Measurements from ENCODE around the gene RSL24D1. TPM values are rescaled to one million over a fixed set of nuclear protein-coding genes. Genes with fewer than 3 reads are reported as not detected.

Gene RSL24D1
- total and polyA plus RNA-seq, 2 donors from 2014 or later: 52.7 to 60.4 TPM

DNA sequence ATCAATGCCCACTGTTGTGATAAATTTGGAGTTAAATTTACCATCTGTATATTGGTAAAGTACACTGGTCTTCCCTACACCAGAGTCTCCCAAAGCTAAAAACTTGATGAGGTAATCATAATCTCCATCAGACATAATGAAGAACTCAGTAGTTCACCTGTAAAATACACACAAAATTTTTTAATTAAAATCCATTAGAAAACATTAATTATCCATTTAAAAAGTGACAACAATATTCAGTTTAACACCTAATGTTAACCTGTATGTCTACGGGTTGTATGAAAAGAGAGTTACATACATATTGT lies 38.0 kb upstream of the RSL24D1 start:
- DNase-seq (no peak), FAIRE-seq (no peak)
- no peaks in the 10 kb centered on the region for H3K36me3 ChIP-seq (ENCODE audit: control insufficient read depth in 2 of 3, insufficient read depth in 3 of 3, low read length in 3 of 3)
- no peak overlapping the region for H3K9ac ChIP-seq (ENCODE audit: low read length in 3 of 3)
- no peak overlapping the region for H3K27ac ChIP-seq (ENCODE audit: low read depth in 2 of 2, low read length in 2 of 2)
- no peaks in the 10 kb centered on the region for H3K27me3 ChIP-seq (ENCODE audit: control insufficient read depth, insufficient read depth, low read length)
- TF ChIP-seq, protein P1, sequence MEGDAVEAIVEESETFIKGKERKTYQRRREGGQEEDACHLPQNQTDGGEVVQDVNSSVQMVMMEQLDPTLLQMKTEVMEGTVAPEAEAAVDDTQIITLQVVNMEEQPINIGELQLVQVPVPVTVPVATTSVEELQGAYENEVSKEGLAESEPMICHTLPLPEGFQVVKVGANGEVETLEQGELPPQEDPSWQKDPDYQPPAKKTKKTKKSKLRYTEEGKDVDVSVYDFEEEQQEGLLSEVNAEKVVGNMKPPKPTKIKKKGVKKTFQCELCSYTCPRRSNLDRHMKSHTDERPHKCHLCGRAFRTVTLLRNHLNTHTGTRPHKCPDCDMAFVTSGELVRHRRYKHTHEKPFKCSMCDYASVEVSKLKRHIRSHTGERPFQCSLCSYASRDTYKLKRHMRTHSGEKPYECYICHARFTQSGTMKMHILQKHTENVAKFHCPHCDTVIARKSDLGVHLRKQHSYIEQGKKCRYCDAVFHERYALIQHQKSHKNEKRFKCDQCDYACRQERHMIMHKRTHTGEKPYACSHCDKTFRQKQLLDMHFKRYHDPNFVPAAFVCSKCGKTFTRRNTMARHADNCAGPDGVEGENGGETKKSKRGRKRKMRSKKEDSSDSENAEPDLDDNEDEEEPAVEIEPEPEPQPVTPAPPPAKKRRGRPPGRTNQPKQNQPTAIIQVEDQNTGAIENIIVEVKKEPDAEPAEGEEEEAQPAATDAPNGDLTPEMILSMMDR (IDR thresholded peaks at IDR 0.05; ENCODE audit: borderline replicate concordance, extremely low read depth, insufficient read depth): no peak
- H3K4me3 ChIP-seq (ENCODE audit: low read length in 3 of 3): no peak overlapping the region
- intact Hi-C loops (cut with DNase I): no loop called here
- no peaks in the 10 kb centered on the region for H3K9me3 ChIP-seq (ENCODE audit: control insufficient read depth in 2 of 3, insufficient read depth in 1 of 3, low read length in 3 of 3)
- no peaks in the 10 kb centered on the region for H3K4me1 ChIP-seq (ENCODE audit: control insufficient read depth in 2 of 3, insufficient read depth in 2 of 3, low read depth in 1 of 3, low read length in 3 of 3)

DNA sequence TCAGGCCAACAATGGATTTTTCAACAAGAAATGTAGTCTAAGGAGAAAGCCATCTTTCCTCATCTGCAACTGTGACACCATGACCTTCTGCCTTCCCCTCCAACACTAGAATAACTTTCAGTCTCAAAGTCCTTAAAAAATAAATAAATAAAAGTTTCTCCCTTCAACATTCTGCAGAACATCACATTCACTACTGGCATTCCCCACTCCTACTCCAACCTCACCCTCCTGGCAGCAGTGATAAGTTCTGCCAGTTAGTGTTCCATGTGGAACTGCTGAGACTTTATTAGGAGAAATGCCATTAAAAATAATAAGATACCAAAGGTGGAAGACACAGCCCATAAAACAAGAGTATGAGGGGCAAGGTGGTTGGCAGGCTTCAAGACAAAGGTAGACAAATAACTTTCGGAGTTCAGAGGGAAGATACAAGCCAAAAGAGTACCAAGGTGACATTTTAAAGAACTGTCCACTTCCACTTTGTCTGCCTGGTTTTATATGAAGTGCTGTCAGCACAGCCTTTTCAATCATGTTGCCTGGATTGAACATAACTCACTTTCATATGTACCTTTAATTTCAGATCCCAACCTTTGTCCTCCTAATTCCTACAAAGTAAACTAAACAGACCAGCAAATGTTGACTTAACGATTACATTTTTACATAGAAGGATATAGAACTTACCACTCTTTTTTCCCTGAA lies 37.5 kb upstream of the RSL24D1 start:
- H3K27me3 ChIP-seq (ENCODE audit: control insufficient read depth, insufficient read depth, low read length): no peaks in the 10 kb centered on the region
- no peak overlapping the region for H3K4me3 ChIP-seq (ENCODE audit: low read length in 3 of 3)
- no peaks in the 10 kb centered on the region for H3K4me1 ChIP-seq (ENCODE audit: control insufficient read depth in 2 of 3, insufficient read depth in 2 of 3, low read depth in 1 of 3, low read length in 3 of 3)
- TF ChIP-seq, protein P1 (IDR thresholded peaks at IDR 0.05; ENCODE audit: borderline replicate concordance, extremely low read depth, insufficient read depth): no peak
- no peak overlapping the region for H3K9ac ChIP-seq (ENCODE audit: low read length in 3 of 3)
- H3K9me3 ChIP-seq (ENCODE audit: control insufficient read depth in 2 of 3, insufficient read depth in 1 of 3, low read length in 3 of 3): no peaks in the 10 kb centered on the region
- no peaks in the 10 kb centered on the region for H3K36me3 ChIP-seq (ENCODE audit: control insufficient read depth in 2 of 3, insufficient read depth in 3 of 3, low read length in 3 of 3)
- FAIRE-seq (no peak), DNase-seq (no peak)
- intact Hi-C loops (cut with DNase I): no loop called here
- H3K27ac ChIP-seq (ENCODE audit: low read depth in 2 of 2, low read length in 2 of 2): no peak overlapping the region

- Histone ChIP-seq H3K27me3 (ENCODE audit: control insufficient read depth, insufficient read depth, low read length) (no peaks in the 10 kb centered on the region), H3K27ac (ENCODE audit: low read depth in 2 of 2, low read length in 2 of 2) (no peak overlapping the region), H3K4me3 (ENCODE audit: low read length in 3 of 3) (no peak overlapping the region), H3K4me1 (ENCODE audit: control insufficient read depth in 2 of 3, insufficient read depth in 2 of 3, low read depth in 1 of 3, low read length in 3 of 3) (no peaks in the 10 kb centered on the region), H3K9ac (ENCODE audit: low read length in 3 of 3) (no peak overlapping the region), H3K36me3 (ENCODE audit: control insufficient read depth in 2 of 3, insufficient read depth in 3 of 3, low read length in 3 of 3) (no peaks in the 10 kb centered on the region), H3K9me3 (ENCODE audit: control insufficient read depth in 2 of 3, insufficient read depth in 1 of 3, low read length in 3 of 3) (no peaks in the 10 kb centered on the region)
- DNase-seq (no peak), FAIRE-seq (no peak)
- intact Hi-C loops (cut with DNase I): no loop called here
- TF ChIP-seq, protein P1 (IDR thresholded peaks at IDR 0.05; ENCODE audit: borderline replicate concordance, extremely low read depth, insufficient read depth): no peak
Observed at GRCh38 chr15:55231455-55231854, 34.7 kb upstream of the RSL24D1 start.

- no peak for FAIRE-seq
- intact Hi-C loops (cut with DNase I): no loop called here
- Histone ChIP-seq H3K4me1 (ENCODE audit: control insufficient read depth in 2 of 3, insufficient read depth in 2 of 3, low read depth in 1 of 3, low read length in 3 of 3) (no peaks in the 10 kb centered on the region), H3K36me3 (ENCODE audit: control insufficient read depth in 2 of 3, insufficient read depth in 3 of 3, low read length in 3 of 3) (no peaks in the 10 kb centered on the region), H3K9ac (ENCODE audit: low read length in 3 of 3) (no peak overlapping the region), H3K27ac (ENCODE audit: low read depth in 2 of 2, low read length in 2 of 2) (no peak overlapping the region), H3K4me3 (ENCODE audit: low read length in 3 of 3) (no peak overlapping the region), H3K9me3 (ENCODE audit: control insufficient read depth in 2 of 3, insufficient read depth in 1 of 3, low read length in 3 of 3) (no peaks in the 10 kb centered on the region), H3K27me3 (ENCODE audit: control insufficient read depth, insufficient read depth, low read length) (no peaks in the 10 kb centered on the region)
- TF ChIP-seq, protein P1 (IDR thresholded peaks at IDR 0.05; ENCODE audit: borderline replicate concordance, extremely low read depth, insufficient read depth): no peak
- no peak for DNase-seq
Observed at GRCh38 chr15:55230953-55231352, 34.2 kb upstream of the RSL24D1 start.

Data from kidney (tissue), 14 donors.